ENCODE data around the gene ASB17.
"Not testable (repeated sequence)": the region's sequence is repeated elsewhere in the genome, so short reads cannot be mapped to it uniquely, and the experiment has no call there.

ASB17 gene, protein sequence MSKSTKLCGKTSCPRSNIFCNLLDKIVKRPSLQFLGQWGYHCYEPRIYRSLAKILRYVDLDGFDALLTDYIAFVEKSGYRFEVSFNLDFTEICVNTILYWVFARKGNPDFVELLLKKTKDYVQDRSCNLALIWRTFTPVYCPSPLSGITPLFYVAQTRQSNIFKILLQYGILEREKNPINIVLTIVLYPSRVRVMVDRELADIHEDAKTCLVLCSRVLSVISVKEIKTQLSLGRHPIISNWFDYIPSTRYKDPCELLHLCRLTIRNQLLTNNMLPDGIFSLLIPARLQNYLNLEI

GRCh38 chr1:75932304-75932703, at the start of gene ASB17:
Gene ASB17, minus strand, starts transcription at chr1:75932404. Its CDS starts 113 bp downstream, at chr1:75932291.
- no peak for DNase-seq

DNA sequence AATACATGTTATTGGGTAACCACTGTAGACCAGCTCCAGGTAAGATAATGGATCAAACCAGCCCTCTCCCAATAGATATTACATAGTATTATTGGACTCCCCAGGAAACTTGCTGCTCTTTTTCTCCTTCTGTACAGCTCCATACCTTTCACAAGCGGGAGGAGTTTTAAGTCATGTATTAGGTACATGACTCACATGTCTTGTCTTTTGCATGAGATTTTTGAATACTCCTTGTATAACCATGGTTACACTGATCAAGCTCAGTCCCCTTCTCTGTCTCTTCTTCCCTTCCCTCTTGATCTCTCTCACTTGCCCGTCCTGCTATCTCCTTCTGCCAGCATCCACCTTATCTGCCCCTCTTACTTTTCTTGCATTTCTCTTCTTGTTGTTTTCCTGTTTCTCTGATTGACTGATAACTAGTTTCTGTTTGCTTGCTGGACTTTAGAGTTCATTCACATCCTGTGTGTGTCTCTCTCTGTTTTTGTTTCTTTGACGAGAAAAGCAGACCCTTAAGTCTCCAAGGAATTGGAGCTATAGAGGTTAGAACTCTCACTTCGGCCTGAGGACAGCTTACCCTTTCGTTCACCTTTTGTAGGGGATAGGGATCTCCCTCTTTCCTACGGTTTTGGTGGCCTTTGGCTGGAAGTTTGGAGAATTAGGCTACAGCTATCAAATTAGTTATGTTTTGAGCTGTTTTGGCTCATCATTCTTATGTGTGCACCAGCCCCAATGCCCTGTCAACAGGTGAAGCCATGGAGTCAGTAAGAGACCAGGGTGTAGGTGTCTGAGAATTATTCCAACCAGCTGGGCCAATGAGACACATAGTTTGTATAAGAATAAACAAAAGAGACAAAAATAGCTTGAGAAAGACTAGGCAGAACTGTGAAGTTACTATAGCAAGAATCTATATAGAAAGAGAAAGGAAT, 49.0 kb upstream of the ASB17 start:
- DNase-seq = no peak

DNA sequence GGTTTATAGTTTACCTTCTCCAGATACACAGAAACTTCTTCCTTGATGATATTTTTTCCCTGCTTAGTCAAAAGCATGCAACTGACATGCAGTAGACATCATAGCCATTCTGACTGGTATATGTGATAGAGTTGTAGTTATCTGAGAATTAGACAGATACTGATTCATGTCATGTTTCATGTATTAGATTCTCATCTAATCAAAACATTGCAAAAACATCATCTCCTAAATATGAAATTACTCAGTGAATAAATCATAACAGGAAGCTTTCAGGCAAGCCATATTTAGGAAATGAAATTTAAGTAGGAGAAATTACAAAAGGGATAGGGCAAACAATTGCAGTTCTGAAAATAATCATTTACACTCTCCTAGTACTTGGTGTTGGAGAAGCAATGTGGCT, 38.4 kb upstream of the ASB17 start:
- no peak for DNase-seq

DNA sequence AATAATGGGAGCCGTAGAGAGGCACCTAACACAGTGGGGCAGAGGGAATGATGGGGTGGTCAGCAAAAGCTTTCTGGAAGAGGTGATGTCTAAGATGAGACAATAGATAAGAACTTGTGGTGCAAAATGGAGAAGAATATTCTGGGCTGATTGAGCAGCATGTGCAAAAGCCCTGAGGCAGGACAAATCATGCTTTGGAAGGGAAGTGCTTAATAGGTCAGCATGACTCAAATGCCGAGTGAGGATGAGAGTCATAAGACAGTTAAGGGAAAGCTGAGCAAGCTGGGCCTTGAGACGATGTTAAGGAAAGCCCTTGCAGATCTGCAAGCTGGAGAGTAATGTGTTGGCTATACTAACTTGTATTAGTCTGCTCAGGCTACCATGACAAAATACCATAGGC, 37.3 kb upstream of the ASB17 start:
- peak; percentile 63 for DNase-seq

- no peak for DNase-seq
Observed at GRCh38 chr1:75967719-75968118, 35.5 kb upstream of the ASB17 start.

- no peak for DNase-seq
Observed at GRCh38 chr1:75964760-75965408, 32.7 kb upstream of the ASB17 start.

- peak; percentile 68 for DNase-seq
Observed at GRCh38 chr1:75964110-75964759, 32.0 kb upstream of the ASB17 start.

- DNase-seq = no peak
Observed at GRCh38 chr1:75954586-75954985, 22.4 kb upstream of the ASB17 start.

- DNase-seq = peak; percentile 59
Observed at GRCh38 chr1:75953461-75953860, 21.3 kb upstream of the ASB17 start.

- DNase-seq = no peak
Observed at GRCh38 chr1:75952016-75952415, 19.8 kb upstream of the ASB17 start.

DNA sequence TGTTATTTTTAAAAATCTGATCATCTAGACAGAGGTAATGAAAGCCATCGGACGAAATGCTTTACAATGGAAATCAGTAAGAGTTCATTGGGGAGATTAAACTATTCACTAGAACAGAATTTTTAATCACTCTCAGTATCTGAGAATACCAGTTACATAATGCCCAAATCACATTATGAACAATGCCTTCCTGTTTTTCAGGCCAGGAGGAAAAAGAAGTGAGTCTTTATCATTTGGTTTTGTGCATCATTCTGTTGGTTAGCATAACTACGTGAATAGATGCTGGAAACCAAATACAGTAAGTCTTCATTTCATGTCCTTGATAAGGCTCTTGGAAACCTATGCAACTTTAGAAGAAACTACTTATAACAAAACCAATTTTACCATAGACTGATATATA, 18.0 kb upstream of the ASB17 start:
- no peak for DNase-seq

GRCh38 chr1:75943037-75943436, 10.8 kb upstream of the ASB17 start:
- not testable (repeated sequence) for DNase-seq

GRCh38 chr1:75937034-75937433, 4.8 kb upstream of the ASB17 start:
- no peak for DNase-seq

- no peak for DNase-seq
Observed at GRCh38 chr1:75922698-75923097, 9.5 kb downstream of the ASB17 start.

- DNase-seq = no peak
Observed at GRCh38 chr1:75916834-75917233, 15.4 kb downstream of the ASB17 start.

DNA sequence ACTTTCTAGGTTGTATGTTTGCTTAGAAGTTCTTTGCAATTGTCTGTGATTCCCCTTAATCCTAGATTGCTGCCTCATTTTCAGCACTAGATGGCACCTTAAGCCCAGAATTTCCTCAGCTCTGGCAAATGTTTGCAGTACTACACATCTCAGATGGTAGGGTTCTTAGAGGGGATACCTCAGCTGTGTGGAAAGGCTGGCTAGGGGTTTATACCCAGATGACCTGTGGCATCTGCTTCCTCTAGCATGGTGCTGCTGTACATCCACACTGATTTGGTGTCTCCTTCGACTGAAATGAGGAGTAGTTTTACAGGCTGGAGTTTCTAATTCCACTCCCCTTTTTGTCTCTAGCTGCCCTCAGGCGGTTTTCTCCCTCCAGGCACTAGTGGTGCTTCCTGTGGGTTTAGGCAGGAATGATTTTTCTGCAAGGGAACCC, 23.5 kb downstream of the ASB17 start:
- DNase-seq = peak; percentile 65

DNA sequence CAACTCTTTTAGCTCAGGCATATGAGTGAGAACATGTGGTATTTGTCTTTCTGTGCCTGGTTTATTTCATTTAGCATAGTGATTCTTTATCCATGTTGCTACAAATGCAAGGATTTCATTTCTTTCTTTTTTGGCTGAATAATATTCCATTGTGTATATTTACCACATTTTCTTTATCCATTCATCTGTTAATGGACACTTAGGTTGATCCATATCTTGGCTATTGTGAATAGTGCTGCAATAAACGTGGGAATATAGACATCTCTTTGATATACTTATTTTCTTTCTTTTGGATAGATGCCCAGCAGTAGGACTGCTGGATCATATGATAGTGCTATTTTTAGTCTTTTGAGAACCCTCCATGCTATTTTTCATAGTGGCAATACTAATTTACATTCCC, 30.8 kb downstream of the ASB17 start:
- no peak for DNase-seq

GRCh38 chr1:75884437-75884836, 47.8 kb downstream of the ASB17 start:
- no peak for DNase-seq

- DNase-seq = no peak
Observed at GRCh38 chr1:75879985-75880384, 52.2 kb downstream of the ASB17 start.

GRCh38 chr1:75870951-75871350, 61.3 kb downstream of the ASB17 start:
- DNase-seq = no peak
